GM12872 (cell line): Measurements from ENCODE around the gene RGR.

Source experiments
- CTCF ChIP-seq: IDR thresholded peaks from 3 replicates; pipeline ENCODE4 v1.5.1; 2011; ENCODE audit warnings: low read depth, mild to moderate bottlenecking, low read length, moderate library complexity; ENCODE audit not compliant: insufficient read depth

RGR gene

GRCh38 chr10:84201682-84202081, 43.2 kb upstream of the RGR start:
- no peak for TF ChIP-seq CTCF

GRCh38 chr10:84202349-84202748, 42.5 kb upstream of the RGR start:
- TF ChIP-seq CTCF, result peak; percentile 14; the same call in 1 of the 3 replicates

GRCh38 chr10:84204122-84204521, 40.7 kb upstream of the RGR start:
- peak; percentile 90 for TF ChIP-seq CTCF

- no peak for TF ChIP-seq CTCF
Measured at GRCh38 chr10:84204610-84205009, 40.2 kb upstream of the RGR start.

GRCh38 chr10:84205049-84205852, 39.6 kb upstream of the RGR start:
- peak; percentile 98 for TF ChIP-seq CTCF

GRCh38 chr10:84205853-84206525, 38.9 kb upstream of the RGR start:
- TF ChIP-seq CTCF, result no peak

GRCh38 chr10:84208023-84208422, 36.8 kb upstream of the RGR start:
- no peak for TF ChIP-seq CTCF
